Measurements from ENCODE around the gene AQP3.
"Not testable (repeated sequence)": the region's sequence is repeated elsewhere in the genome, so short reads cannot be mapped to it uniquely, and the experiment has no call there.

The AQP3 gene

DNA sequence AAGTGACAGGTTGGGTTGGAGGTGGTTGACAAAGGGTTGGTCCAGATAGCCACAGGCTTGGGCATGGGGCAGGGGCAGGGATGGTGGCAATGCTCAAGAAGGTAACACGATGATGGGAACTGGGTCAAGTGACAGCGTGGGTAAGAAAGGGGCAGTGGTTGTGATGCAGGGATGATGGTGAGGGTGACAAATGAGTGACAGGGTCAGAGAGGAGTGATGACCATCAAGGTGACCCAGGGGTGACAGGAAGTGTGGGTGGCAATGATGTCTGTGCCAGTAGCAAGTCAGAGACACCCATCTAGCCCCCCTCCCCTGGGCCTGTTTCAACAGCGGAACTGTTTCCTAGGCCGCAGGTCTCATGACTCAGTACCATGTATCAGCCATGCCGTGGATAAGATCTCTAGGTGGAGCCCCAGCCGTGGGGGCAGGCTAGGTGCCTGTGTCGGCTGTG, 20.5 kb downstream of the AQP3 start:
- Histone ChIP-seq H2BK12ac (ENCODE audit: low read length) (no peak overlapping the region), H2BK120ac (ENCODE audit: insufficient read depth, low read length, poor library complexity) (no peak overlapping the region), H3K14ac (ENCODE audit: low read length) (no peak overlapping the region), H3K9me3 (ENCODE audit: insufficient read depth, low read depth, low read length) (no peaks in the 10 kb centered on the region), H3K79me1 (ENCODE audit: low read length) (no peaks in the 10 kb centered on the region), H3K4me1 (ENCODE audit: control insufficient read depth in 1 of 2, insufficient read depth in 2 of 2, low read length in 2 of 2) (no peaks in the 10 kb centered on the region), H3K36me3 (ENCODE audit: control insufficient read depth in 1 of 2, insufficient read depth in 2 of 2, low read length in 2 of 2) (no peaks in the 10 kb centered on the region), H4K91ac (ENCODE audit: low read depth, low read length) (no peak overlapping the region), H3K9ac (ENCODE audit: low read length) (no peak overlapping the region), H3K18ac (ENCODE audit: low read length) (no peak overlapping the region), H4K8ac (ENCODE audit: low read depth, low read length) (no peak overlapping the region), H2AK5ac (ENCODE audit: low read length) (no peak overlapping the region), H2AFZ (ENCODE audit: insufficient read depth, low read length, poor library complexity) (no peak overlapping the region), H3K23ac (ENCODE audit: low read length) (no peak overlapping the region), H3K27ac (ENCODE audit: low read depth, low read length) (no peak overlapping the region), H2BK5ac (ENCODE audit: low read depth, low read length, poor library complexity) (no peak overlapping the region), H3K79me2 (ENCODE audit: control insufficient read depth, insufficient read depth, low read length, poor library complexity) (no peaks in the 10 kb centered on the region), H3K27me3 (ENCODE audit: insufficient read depth, low read length) (no peaks in the 10 kb centered on the region), H3K4ac (ENCODE audit: low read depth, low read length) (no peak overlapping the region), H3K4me2 (ENCODE audit: low read length) (no peak overlapping the region), H4K12ac (ENCODE audit: low read depth, low read length) (no peak overlapping the region), H3K4me3 (ENCODE audit: low read depth, low read length) (no peak overlapping the region)
- DNase-seq: peak; percentile 73 to 77
- WGBS (ENCODE audit: extremely low coverage, insufficient coverage, insufficient read length): no CpG with 5 or more reads among the region's 7 CpGs

DNA sequence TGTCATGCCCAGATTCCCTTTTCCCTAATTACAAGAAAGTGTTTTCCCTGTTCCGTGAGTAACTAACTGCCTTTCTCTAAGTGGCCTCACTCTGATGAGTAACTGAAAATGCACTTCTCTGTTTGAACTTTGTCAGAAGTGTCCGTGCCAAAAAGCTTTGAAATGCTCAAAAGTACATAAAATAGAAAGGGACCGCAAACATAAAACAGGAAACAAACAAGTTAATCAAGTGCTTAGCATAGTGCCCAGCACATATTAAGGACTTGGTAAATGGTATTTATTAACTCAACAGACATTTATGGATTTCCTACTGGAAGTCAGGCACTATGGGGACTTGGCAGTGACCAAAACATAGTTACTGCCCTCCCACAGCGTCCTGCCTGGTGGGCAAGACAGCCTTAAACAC, 22.3 kb downstream of the AQP3 start:
- Histone ChIP-seq H2BK12ac (ENCODE audit: low read length) (no peak overlapping the region), H3K4me3 (ENCODE audit: low read depth, low read length) (no peak overlapping the region), H3K23ac (ENCODE audit: low read length) (no peak overlapping the region), H3K4ac (ENCODE audit: low read depth, low read length) (no peak overlapping the region), H3K27ac (ENCODE audit: low read depth, low read length) (no peak overlapping the region), H2AFZ (ENCODE audit: insufficient read depth, low read length, poor library complexity) (no peak overlapping the region), H2AK5ac (ENCODE audit: low read length) (no peak overlapping the region), H3K79me2 (ENCODE audit: control insufficient read depth, insufficient read depth, low read length, poor library complexity) (no peaks in the 10 kb centered on the region), H2BK5ac (ENCODE audit: low read depth, low read length, poor library complexity) (no peak overlapping the region), H2BK120ac (ENCODE audit: insufficient read depth, low read length, poor library complexity) (no peak overlapping the region), H3K9ac (ENCODE audit: low read length) (no peak overlapping the region), H3K4me1 (ENCODE audit: control insufficient read depth in 1 of 2, insufficient read depth in 2 of 2, low read length in 2 of 2) (no peaks in the 10 kb centered on the region), H4K12ac (ENCODE audit: low read depth, low read length) (no peak overlapping the region), H3K14ac (ENCODE audit: low read length) (no peak overlapping the region), H3K79me1 (ENCODE audit: low read length) (no peaks in the 10 kb centered on the region), H4K91ac (ENCODE audit: low read depth, low read length) (no peak overlapping the region), H3K4me2 (ENCODE audit: low read length) (no peak overlapping the region), H3K36me3 (ENCODE audit: control insufficient read depth in 1 of 2, insufficient read depth in 2 of 2, low read length in 2 of 2) (no peaks in the 10 kb centered on the region), H3K9me3 (ENCODE audit: insufficient read depth, low read depth, low read length) (no peaks in the 10 kb centered on the region), H3K18ac (ENCODE audit: low read length) (no peak overlapping the region), H4K8ac (ENCODE audit: low read depth, low read length) (no peak overlapping the region), H3K27me3 (ENCODE audit: insufficient read depth, low read length) (no peaks in the 10 kb centered on the region)
- no CpG with 5 or more reads among the region's 4 CpGs for WGBS (ENCODE audit: extremely low coverage, insufficient coverage, insufficient read length)
- peak in 1 of 2 donors; percentile 82 for DNase-seq

DNA sequence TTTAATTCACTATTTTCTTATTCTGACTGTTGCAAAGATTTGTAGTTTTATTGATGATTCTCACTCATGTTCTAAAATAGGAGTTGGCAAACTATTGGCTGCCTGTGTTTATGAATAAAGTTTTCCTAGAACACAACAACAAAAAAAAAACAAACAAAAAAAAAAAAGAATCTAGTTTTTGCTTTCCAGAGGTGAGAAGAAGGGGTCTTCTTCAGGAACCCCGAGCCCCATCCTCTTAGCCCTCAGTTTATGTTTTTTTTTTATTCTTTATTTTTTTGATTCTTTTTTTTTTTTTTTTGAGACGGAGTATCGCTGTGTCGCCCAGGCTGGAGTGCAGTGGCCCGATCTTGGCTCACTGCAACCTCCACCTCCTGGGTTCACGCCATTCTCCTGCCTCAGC, 22.9 kb downstream of the AQP3 start:
- not testable (repeated sequence) for H4K12ac ChIP-seq (ENCODE audit: low read depth, low read length)

DNA sequence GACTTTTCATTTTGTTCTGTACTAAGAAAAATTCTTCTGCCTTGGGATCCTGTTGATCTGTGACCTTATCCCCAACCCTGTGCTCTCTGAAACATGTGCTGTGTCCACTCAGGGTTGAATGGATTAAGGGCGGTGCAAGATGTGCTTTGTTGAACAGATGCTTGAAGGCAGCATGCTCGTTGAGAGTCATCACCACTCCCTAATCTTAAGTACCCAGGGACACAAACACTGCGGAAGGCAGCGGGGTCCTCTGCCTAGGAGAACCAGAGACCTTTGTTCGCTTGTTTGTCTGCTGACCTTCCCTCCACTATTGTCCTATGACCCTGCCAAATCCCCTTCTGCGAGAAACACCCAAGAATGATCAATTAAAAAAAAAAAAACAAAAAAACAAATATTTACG, 23.4 kb downstream of the AQP3 start:
- DNase-seq; H3K79me1 ChIP-seq (ENCODE audit: low read length); H4K8ac ChIP-seq (ENCODE audit: low read depth, low read length); H3K9ac ChIP-seq (ENCODE audit: low read length); H3K4me3 ChIP-seq (ENCODE audit: low read depth, low read length); H2BK12ac ChIP-seq (ENCODE audit: low read length); H4K12ac ChIP-seq (ENCODE audit: low read depth, low read length); H2AK5ac ChIP-seq (ENCODE audit: low read length); H3K4me2 ChIP-seq (ENCODE audit: low read length); H3K4ac ChIP-seq (ENCODE audit: low read depth, low read length); H3K23ac ChIP-seq (ENCODE audit: low read length); H3K4me1 ChIP-seq (ENCODE audit: control insufficient read depth in 1 of 2, insufficient read depth in 2 of 2, low read length in 2 of 2); H3K79me2 ChIP-seq (ENCODE audit: control insufficient read depth, insufficient read depth, low read length, poor library complexity); H3K9me3 ChIP-seq (ENCODE audit: insufficient read depth, low read depth, low read length); H2BK5ac ChIP-seq (ENCODE audit: low read depth, low read length, poor library complexity); H3K27me3 ChIP-seq (ENCODE audit: insufficient read depth, low read length); H4K91ac ChIP-seq (ENCODE audit: low read depth, low read length); H3K27ac ChIP-seq (ENCODE audit: low read depth, low read length); H2BK120ac ChIP-seq (ENCODE audit: insufficient read depth, low read length, poor library complexity); H3K18ac ChIP-seq (ENCODE audit: low read length); H2AFZ ChIP-seq (ENCODE audit: insufficient read depth, low read length, poor library complexity); H3K36me3 ChIP-seq (ENCODE audit: control insufficient read depth in 1 of 2, insufficient read depth in 2 of 2, low read length in 2 of 2); H3K14ac ChIP-seq (ENCODE audit: low read length): not testable (repeated sequence)
- no CpG with 5 or more reads among the region's 7 CpGs for WGBS (ENCODE audit: extremely low coverage, insufficient coverage, insufficient read length)

More for the DNA sequence above, 22.9 kb downstream of the AQP3 start:
- H3K4ac ChIP-seq (ENCODE audit: low read depth, low read length); H2AFZ ChIP-seq (ENCODE audit: insufficient read depth, low read length, poor library complexity); H3K4me2 ChIP-seq (ENCODE audit: low read length); H2BK5ac ChIP-seq (ENCODE audit: low read depth, low read length, poor library complexity); H3K79me1 ChIP-seq (ENCODE audit: low read length); DNase-seq; H2BK120ac ChIP-seq (ENCODE audit: insufficient read depth, low read length, poor library complexity); H4K8ac ChIP-seq (ENCODE audit: low read depth, low read length); H3K9ac ChIP-seq (ENCODE audit: low read length); H4K91ac ChIP-seq (ENCODE audit: low read depth, low read length); H3K9me3 ChIP-seq (ENCODE audit: insufficient read depth, low read depth, low read length); H3K36me3 ChIP-seq (ENCODE audit: control insufficient read depth in 1 of 2, insufficient read depth in 2 of 2, low read length in 2 of 2); H3K14ac ChIP-seq (ENCODE audit: low read length); H3K18ac ChIP-seq (ENCODE audit: low read length); H3K23ac ChIP-seq (ENCODE audit: low read length); H3K4me1 ChIP-seq (ENCODE audit: control insufficient read depth in 1 of 2, insufficient read depth in 2 of 2, low read length in 2 of 2); H3K79me2 ChIP-seq (ENCODE audit: control insufficient read depth, insufficient read depth, low read length, poor library complexity); H2BK12ac ChIP-seq (ENCODE audit: low read length); H3K4me3 ChIP-seq (ENCODE audit: low read depth, low read length); H3K27me3 ChIP-seq (ENCODE audit: insufficient read depth, low read length); H3K27ac ChIP-seq (ENCODE audit: low read depth, low read length); H2AK5ac ChIP-seq (ENCODE audit: low read length): not testable (repeated sequence)
- WGBS (ENCODE audit: extremely low coverage, insufficient coverage, insufficient read length): no CpG with 5 or more reads among the region's 6 CpGs

Data from trophoblast cell (in vitro differentiated cells and primary cell).